K562 (cell line): ENCODE results near the gene FASLG. TPM values are rescaled to one million over a fixed set of nuclear protein-coding genes. Genes with fewer than 3 reads are reported as not detected.

Experiments used
- ATAC-seq: fragments of 200-7000 bp; cut with Tn5 transposase; 3 replicates; pipeline ENCODE4 v1.9.1; 2020; ENCODE audit warnings: moderate library complexity
- BruUV-seq: library from RNA; stranded (reverse); fragments of 400-500 nt; replicated peaks from 2 replicates; lab custom pipeline; 2021; lab: Mats Ljungman, UMichigan
- CTCF ChIA-PET: fragments of 300-600 bp; formaldehyde crosslinking; extraction: SDS; loops from one replicate; lab custom pipeline; 2021; ENCODE audit warnings: low intra/inter-chr PET ratio; lab: Yijun Ruan, JAX
- POLR2A ChIA-PET: fragments of 300-600, 350-650 bp; sonication (Branson Sonifier 250); formaldehyde crosslinking; extraction: SDS; loops from one replicate; lab custom pipeline; 2021; ENCODE audit warnings: antibody characterized with exemption, inconsistent platforms; lab: Yijun Ruan, JAX
- DNase-seq, 4 experiments: peaks; one replicate each; pipeline versions ENCODE4 v3.0.0 to v3.0.0-alpha.2; 2011 to 2018; ENCODE audit warnings: low spot score in 3 of 4, mixed read lengths in 3 of 4; ENCODE audit errors: extremely low read depth in 1 of 4
- FAIRE-seq: peaks from 2 replicates; lab custom pipeline; 2011; peaks lifted over from hg19 to GRCh38; lab: Jason Lieb, UNC
- H2AFZ ChIP-seq: 2 replicates; pipeline ENCODE4 v1.6.0; 2011; ENCODE audit warnings: low read depth, low read length, control low read depth, inconsistent platforms
- H3K27ac ChIP-seq: fragments of 200-600 bp; 3 replicates; pipeline ENCODE4 v1.8.0; 2011; ENCODE audit warnings: low read depth, mild to moderate bottlenecking, control low read depth, inconsistent platforms, low read length, moderate library complexity, mixed read lengths; ENCODE audit errors: extremely low read depth
- H3K27me3 ChIP-seq, 2 experiments: fragments of 300-600 bp in 1 of 2; 2 replicates in 1 of 2; 3 replicates in 1 of 2; pipeline versions ENCODE4 v1.6.0 to v1.8.0; 2011; ENCODE audit warnings: inconsistent platforms in 2 of 2, low read length in 2 of 2, mild to moderate bottlenecking in 1 of 2, mixed read lengths in 1 of 2, moderate library complexity in 1 of 2; ENCODE audit not compliant: control insufficient read depth in 2 of 2, insufficient read depth in 2 of 2
- H3K36me3 ChIP-seq: fragments of 300-600 bp; 3 replicates; pipeline ENCODE4 v1.8.0; 2011; ENCODE audit warnings: mild to moderate bottlenecking, low read length, inconsistent platforms; ENCODE audit not compliant: control insufficient read depth, insufficient read depth
- H3K4me1 ChIP-seq, 2 experiments: fragments of 200-600 bp in 1 of 2; replicated peaks in 1 of 2; 2 replicates in 1 of 2; 3 replicates in 1 of 2; pipeline versions ENCODE4 v1.5.1 to v1.8.0; 2011; ENCODE audit warnings: inconsistent platforms in 2 of 2, low read length in 2 of 2, mild to moderate bottlenecking in 1 of 2, mixed read lengths in 1 of 2, moderate library complexity in 1 of 2; ENCODE audit not compliant: control insufficient read depth in 2 of 2, insufficient read depth in 2 of 2
- H3K4me2 ChIP-seq: 2 replicates; pipeline ENCODE4 v1.6.1; 2011; ENCODE audit warnings: low read length, control low read depth, inconsistent platforms, mixed read lengths; ENCODE audit not compliant: insufficient read depth
- H3K4me3 ChIP-seq: fragments of 200-600 bp; sonication (generic), shearing (Covaris generic); 2 replicates; pipeline ENCODE4 v1.5.1; 2016; ENCODE audit warnings: control low read depth, inconsistent platforms
- H3K79me2 ChIP-seq: fragments of 200-600 bp; 3 replicates; pipeline ENCODE4 v1.8.0; 2011; ENCODE audit warnings: low read length, inconsistent platforms; ENCODE audit not compliant: control insufficient read depth, insufficient read depth
- H3K9ac ChIP-seq, 2 experiments: 2 replicates each; pipeline versions ENCODE4 v1.6.0 to v1.6.1; 2011; ENCODE audit warnings: low read depth in 2 of 2, low read length in 2 of 2, control low read depth in 1 of 2, inconsistent platforms in 1 of 2, mild to moderate bottlenecking in 1 of 2, mixed read lengths in 1 of 2; ENCODE audit not compliant: insufficient read depth in 1 of 2
- H3K9me1 ChIP-seq: one replicate; pipeline ENCODE4 v1.6.0; 2011; ENCODE audit warnings: inconsistent platforms, mild to moderate bottlenecking, low read length, moderate library complexity; ENCODE audit not compliant: control insufficient read depth, insufficient read depth
- H3K9me3 ChIP-seq: replicated peaks from 2 replicates; pipeline ENCODE4 v1.5.1; 2011; ENCODE audit warnings: low read depth, low read length, inconsistent platforms; ENCODE audit not compliant: control insufficient read depth, insufficient read depth
- H4K20me1 ChIP-seq: replicated peaks from 2 replicates; pipeline ENCODE4 v1.6.1; 2011; ENCODE audit warnings: low read length, inconsistent platforms, mixed read lengths; ENCODE audit not compliant: control insufficient read depth, insufficient read depth
- BHLHE40 ChIP-seq: IDR thresholded peaks from 2 replicates; pipeline ENCODE4 v1.6.1; 2011; ENCODE audit warnings: low read length, improper control_type of control experiment
- CXXC5 ChIP-seq: fragments of 250-450 bp; sonication (Bioruptor Pico); IDR thresholded peaks from 2 replicates; pipeline ENCODE4 v1.8.0; 2022; ENCODE audit warnings: inconsistent platforms, mild to moderate bottlenecking, moderate library complexity
- FIP1L1 ChIP-seq: fragments of 200-400 bp; formaldehyde crosslinking; IDR thresholded peaks from 2 replicates; pipeline ENCODE4 v1.6.1; 2018; ENCODE audit warnings: mild to moderate bottlenecking, low read depth, low read length; ENCODE audit not compliant: poor library complexity, severe bottlenecking
- FOSL1 ChIP-seq: fragments of 200-800 bp; sonication (Bioruptor generic); conservative IDR thresholded peaks from 2 replicates; pipeline ENCODE4 v1.6.1; 2016; ENCODE audit warnings: missing genetic modification characterization, missing compliant biosample characterization
- HSF4 ChIP-seq: fragments of 250-450 bp; sonication (Bioruptor Pico); IDR thresholded peaks from 2 replicates; pipeline ENCODE4 v2.1.2; 2022; ENCODE audit warnings: mild to moderate bottlenecking, moderate library complexity, borderline replicate concordance
- JUN ChIP-seq, 2 experiments: sonication (generic) in 1 of 2; formaldehyde crosslinking in 1 of 2; IDR thresholded peaks; 2 replicates each; pipeline versions ENCODE4 v1.6.1 to v1.8.0; 2012 to 2022; ENCODE audit warnings: borderline replicate concordance in 2 of 2, mild to moderate bottlenecking in 2 of 2, improper control_type of control experiment in 1 of 2, low read depth in 1 of 2, low read length in 1 of 2, missing genetic modification reagents in 1 of 2
- KDM5B ChIP-seq: fragments of 200-600 bp; sonication (generic); IDR thresholded peaks from 2 replicates; pipeline ENCODE4 v1.6.1; 2012; ENCODE audit warnings: low read depth, mild to moderate bottlenecking, moderate library complexity, low read length, control low read depth, inconsistent platforms; ENCODE audit not compliant: insufficient replicate concordance
- NFIC ChIP-seq: fragments of 450-650 bp; IDR thresholded peaks from 2 replicates; pipeline ENCODE4 v1.6.1; 2017; ENCODE audit warnings: mild to moderate bottlenecking, inconsistent platforms
- NONO ChIP-seq, 2 experiments: fragments of 200-400 bp in 1 of 2; fragments of 450-650 bp in 1 of 2; formaldehyde crosslinking in 1 of 2; IDR thresholded peaks; 2 replicates each; pipeline ENCODE4 v1.6.1; 2017; ENCODE audit warnings: low read depth in 2 of 2, mild to moderate bottlenecking in 2 of 2, moderate library complexity in 2 of 2, low read length in 1 of 2
- RBM25 ChIP-seq: fragments of 200-400 bp; formaldehyde crosslinking; IDR thresholded peaks from 2 replicates; pipeline ENCODE4 v1.6.1; 2018; ENCODE audit warnings: low read length, low read depth, moderate library complexity; ENCODE audit not compliant: severe bottlenecking
- SMARCC2 ChIP-seq: fragments of 450-650 bp; IDR thresholded peaks from 2 replicates; pipeline ENCODE4 v1.6.1; 2017; ENCODE audit warnings: antibody characterized with exemption, moderate library complexity, mild to moderate bottlenecking, low read depth
- TAF15 ChIP-seq: fragments of 200-400 bp; formaldehyde crosslinking; IDR thresholded peaks from 2 replicates; pipeline ENCODE4 v1.6.1; 2017; ENCODE audit warnings: mild to moderate bottlenecking, low read depth, low read length, moderate library complexity
- TRIM28 ChIP-seq: fragments of 450-650 bp; IDR thresholded peaks from 2 replicates; pipeline ENCODE4 v1.6.1; 2017
- ZC3H8 ChIP-seq: fragments of 450-650 bp; IDR thresholded peaks from 2 replicates; pipeline ENCODE4 v1.6.1; 2017
- ZMIZ1 ChIP-seq, 2 experiments: fragments of 150-350 bp in 1 of 2; IDR thresholded peaks; 2 replicates each; pipeline ENCODE4 v1.6.1; 2012 to 2016; ENCODE audit warnings: low read depth in 2 of 2, low read length in 2 of 2, mild to moderate bottlenecking in 1 of 2, moderate library complexity in 1 of 2
- ZNF766 ChIP-seq: fragments of 200-800 bp; sonication (Bioruptor generic); conservative IDR thresholded peaks from 2 replicates; pipeline ENCODE4 v1.6.1; 2016; ENCODE audit warnings: missing genetic modification characterization, missing compliant biosample characterization
- WGBS: fragments of 100-300 bp; shearing (Covaris generic); methylation state at CpG from one replicate; pipeline ENCODE4 v1.1.6; 2016; ENCODE audit warnings: low coverage, mixed read lengths; ENCODE audit not compliant: insufficient coverage; ENCODE audit errors: missing lambda C conversion rate; 5-methylcytosine and 5-hydroxymethylcytosine counted together
- in situ Hi-C: fragments of 300-500 bp; cut with MboI; formaldehyde crosslinking; loops from 4 replicates; pipeline ENCODE4 v1.15.0; 2018; ENCODE audit warnings: inconsistent platforms, mixed read lengths
- intact Hi-C: fragments of 100-400 bp; cut with micrococcal nuclease; formaldehyde crosslinking; loops from 2 replicates; pipeline ENCODE4 v1.14.2; 2022
- polyA plus RNA-seq, 8 experiments: library from polyadenylated mRNA; depleted of rRNA in 4 of 8; stranded (reverse) in 5 of 8; unstranded in 3 of 8; fragments of >200 nt; fragmentation: Nextera tagmentation in 2 of 8; fragmentation: Illumina TruSeq in 1 of 8; extraction: Ambion mirVana in 2 of 8; extraction: Trizol in 1 of 8; gene quantifications; 2 replicates each; pipeline versions ENCODE4 v1.2.1 to v1.2.3, GENCODE V29; 2011 to 2014; ENCODE audit warnings: inconsistent platforms in 1 of 8, missing spikeins in 1 of 8
- total RNA-seq, 7 experiments: library from RNA; depleted of rRNA in 6 of 7; stranded (reverse); fragments of >200 nt in 6 of 7; fragmentation: Illumina TruSeq in 2 of 7; extraction: Trizol in 2 of 7; gene quantifications; 2 replicates each; pipeline versions ENCODE4 v1.2.1 to v1.2.3, GENCODE V29; 2011 to 2021; ENCODE audit warnings: low replicate concordance in 1 of 7

Gene FASLG
- total and polyA plus RNA-seq, 9 of the 15 experiments (the other 6 are each of a cell fraction or from before 2014, with no cell fraction given): not detected

- H3K9me1 ChIP-seq: no peaks in the 10 kb centered on the region
- BruUV-seq: no TSS peak
- 8% methylated on average over 5 of the region's 5 CpGs for WGBS
- H3K9me3 ChIP-seq: no peaks in the 10 kb centered on the region
- H3K4me2 ChIP-seq: no peak overlapping the region
- ChIA-PET CTCF (no interaction called here), POLR2A (interaction anchor here (0.6 to 1.7 kb wide), 3 partner anchors 14 to 537 kb away, joined by 3 to 5 read pairs (median 3); no protein-coding TSS in a partner anchor)
- H3K79me2 ChIP-seq: no peaks in the 10 kb centered on the region
- no peak overlapping the region for H2AFZ ChIP-seq
- in situ Hi-C loops: no loop called here
- no peaks in the 10 kb centered on the region for H3K4me1 ChIP-seq
- H3K4me3 ChIP-seq: no peak overlapping the region
- intact Hi-C loops: no loop called here
- no peak overlapping the region for H3K27ac ChIP-seq
- no peak overlapping the region for H3K9ac ChIP-seq
- ATAC-seq (no peak; the same call in 1 of the 3 replicates), FAIRE-seq (peak; percentile 67), DNase-seq (peak in 1 of 4 experiments; percentile 45)
- TF ChIP-seq JUN (IDR thresholded peaks at IDR 0.05; ENCODE audit: borderline replicate concordance, low read depth, low read length): no peak
- no peak for TF ChIP-seq JUN (CRISPR knock-in tag; IDR thresholded peaks at IDR 0.05; ENCODE audit: borderline replicate concordance)
- TF ChIP-seq KDM5B: no peak
- no peak for TF ChIP-seq ZNF766 (CRISPR knock-in tag)
- no peak for TF ChIP-seq NONO (IDR thresholded peaks at IDR 0.05; ENCODE audit: low read depth in 2 of 2, low read length in 1 of 2)
- TF ChIP-seq RBM25: no peak
- no peak for TF ChIP-seq TAF15
- peak; percentile 28; the same call in 1 of the 2 replicates for TF ChIP-seq CXXC5 (CRISPR knock-in tag)
- TF ChIP-seq FIP1L1: no peak
- no peak for TF ChIP-seq TRIM28
- no peak for TF ChIP-seq ZMIZ1 (IDR thresholded peaks at IDR 0.05; ENCODE audit: low read depth in 2 of 2, low read length in 2 of 2)
- TF ChIP-seq BHLHE40: peak; percentile 57
- TF ChIP-seq FOSL1 (tag): peak; percentile 57
- TF ChIP-seq NFIC: peak; percentile 60; the same call in 1 of the 2 replicates
- no peak for TF ChIP-seq HSF4
- TF ChIP-seq ZC3H8: no peak
- no peak for TF ChIP-seq SMARCC2
- no peaks in the 10 kb centered on the region for H3K36me3 ChIP-seq
- H3K27me3 ChIP-seq: no peaks in the 10 kb centered on the region
- no peaks in the 10 kb centered on the region for H4K20me1 ChIP-seq
Measured at GRCh38 chr1:172653015-172653709, 5.7 kb upstream of the FASLG start.
